IMR-90 (cell line): ENCODE results near the gene CDK6. TPM values are rescaled to one million over a fixed set of nuclear protein-coding genes. Genes with fewer than 3 reads are reported as not detected.
A peak's percentile ranks its signal among the peaks of the same experiment; 100 is the strongest.

ENCODE experiments used
- ATAC-seq: fragments of 200-7000 bp; cut with Tn5 transposase; 2 replicates; pipeline ENCODE4 v1.9.1; 2020; ENCODE audit warnings: low read depth, mild to moderate bottlenecking, moderate library complexity
- BruUV-seq: library from RNA; stranded (reverse); fragments of 400-500 nt; replicated peaks from 2 replicates; lab custom pipeline; 2021; lab: Mats Ljungman, UMichigan
- CTCF ChIA-PET: fragments of 300-600 bp; formaldehyde crosslinking; extraction: SDS; loops from one replicate; lab custom pipeline; 2021; ENCODE audit warnings: antibody characterized with exemption; lab: Yijun Ruan, JAX
- POLR2A ChIA-PET: fragments of 300-600 bp; sonication (Branson Sonifier 250); formaldehyde crosslinking; loops from one replicate; lab custom pipeline; 2022; ENCODE audit warnings: antibody characterized with exemption; ENCODE audit not compliant: unreplicated experiment; lab: Charles Lee
- DNase-seq: peaks from one replicate; pipeline ENCODE4 v3.0.0; 2013
- H2AFZ ChIP-seq: replicated peaks from 2 replicates; pipeline ENCODE3; 2013; ENCODE audit warnings: low read length, mild to moderate bottlenecking; ENCODE audit not compliant: poor library complexity
- H2AK5ac ChIP-seq: 2 replicates; pipeline ENCODE4 v1.6.1; 2013; ENCODE audit warnings: low read depth, low read length, inconsistent platforms
- H2AK9ac ChIP-seq: replicated peaks from 2 replicates; pipeline ENCODE3; 2013; ENCODE audit warnings: mild to moderate bottlenecking, low read depth, low read length, moderate library complexity; ENCODE audit not compliant: poor library complexity
- H2BK120ac ChIP-seq: 2 replicates; pipeline ENCODE4 v1.6.1; 2013; ENCODE audit warnings: low read depth, low read length, inconsistent platforms
- H2BK15ac ChIP-seq: 3 replicates; pipeline ENCODE4 v1.6.1; 2013; ENCODE audit warnings: low read depth, low read length, inconsistent platforms
- H2BK20ac ChIP-seq: 2 replicates; pipeline ENCODE4 v1.6.1; 2013; ENCODE audit warnings: low read depth, mild to moderate bottlenecking, inconsistent platforms, low read length, moderate library complexity
- H2BK5ac ChIP-seq: 2 replicates; pipeline ENCODE4 v1.6.1; 2013; ENCODE audit warnings: mild to moderate bottlenecking, low read depth, low read length, inconsistent platforms; ENCODE audit not compliant: poor library complexity, severe bottlenecking
- H3K14ac ChIP-seq: replicated peaks from 2 replicates; pipeline ENCODE4 v1.6.1; 2013; ENCODE audit warnings: low read depth, low read length, inconsistent platforms
- H3K18ac ChIP-seq: 2 replicates; pipeline ENCODE4 v1.6.1; 2013; ENCODE audit warnings: low read depth, low read length, control low read depth
- H3K23ac ChIP-seq: 2 replicates; pipeline ENCODE4 v1.6.1; 2013; ENCODE audit warnings: low read depth, low read length, inconsistent platforms
- H3K27ac ChIP-seq: 2 replicates; pipeline ENCODE4 v1.5.1; 2013; ENCODE audit warnings: mild to moderate bottlenecking, control low read depth, low read length; ENCODE audit not compliant: insufficient read depth
- H3K27me3 ChIP-seq: 2 replicates; pipeline ENCODE4 v1.6.1; 2013; ENCODE audit warnings: low read length; ENCODE audit not compliant: control insufficient read depth, insufficient read depth
- H3K36me3 ChIP-seq: 2 replicates; pipeline ENCODE4 v1.6.1; 2013; ENCODE audit warnings: low read length, mixed read lengths; ENCODE audit not compliant: control insufficient read depth, insufficient read depth
- H3K4ac ChIP-seq: 2 replicates; pipeline ENCODE4 v1.6.1; 2013; ENCODE audit warnings: low read depth, low read length, inconsistent platforms
- H3K4me1 ChIP-seq: 2 replicates; pipeline ENCODE4 v1.6.1; 2013; ENCODE audit warnings: low read length, mixed read lengths; ENCODE audit not compliant: control insufficient read depth, insufficient read depth
- H3K4me2 ChIP-seq: 2 replicates; pipeline ENCODE4 v1.6.1; 2013; ENCODE audit warnings: low read depth, mild to moderate bottlenecking, control low read depth, low read length, moderate library complexity
- H3K4me3 ChIP-seq: 2 replicates; pipeline ENCODE4 v1.5.1; 2013; ENCODE audit warnings: low read depth, mild to moderate bottlenecking, control low read depth, low read length, moderate library complexity; ENCODE audit not compliant: insufficient read depth
- H3K56ac ChIP-seq: 2 replicates; pipeline ENCODE4 v1.6.1; 2013; ENCODE audit warnings: low read length, inconsistent platforms; ENCODE audit not compliant: insufficient read depth; ENCODE audit errors: extremely low read depth
- H3K79me1 ChIP-seq, 2 experiments: 2 replicates each; pipeline ENCODE4 v1.6.1; 2013; ENCODE audit warnings: low read length in 2 of 2, inconsistent platforms in 1 of 2, low read depth in 1 of 2
- H3K9ac ChIP-seq: 2 replicates; pipeline ENCODE4 v1.6.1; 2013; ENCODE audit warnings: low read depth, low read length, control low read depth
- H3K9me1 ChIP-seq: 2 replicates; pipeline ENCODE4 v1.6.1; 2013; ENCODE audit warnings: low read length, inconsistent platforms; ENCODE audit not compliant: insufficient read depth
- H3K9me3 ChIP-seq: 2 replicates; pipeline ENCODE4 v1.6.1; 2013; ENCODE audit warnings: low read length; ENCODE audit not compliant: control insufficient read depth, insufficient read depth
- H4K20me1 ChIP-seq: 2 replicates; pipeline ENCODE4 v1.6.1; 2013; ENCODE audit warnings: low read length, inconsistent platforms; ENCODE audit not compliant: insufficient read depth
- H4K5ac ChIP-seq: 2 replicates; pipeline ENCODE4 v1.6.1; 2013; ENCODE audit warnings: mild to moderate bottlenecking, low read depth, low read length, control low read depth
- H4K8ac ChIP-seq, 2 experiments: 2 replicates each; pipeline ENCODE4 v1.6.1; 2013; ENCODE audit warnings: low read depth in 2 of 2, low read length in 2 of 2, control low read depth in 1 of 2, inconsistent platforms in 1 of 2
- H4K91ac ChIP-seq: 2 replicates; pipeline ENCODE4 v1.6.1; 2013; ENCODE audit warnings: low read depth, low read length, inconsistent platforms; ENCODE audit not compliant: insufficient read depth
- BHLHE40 ChIP-seq: fragments of 150-350 bp; IDR thresholded peaks from 2 replicates; pipeline ENCODE4 v1.6.1; 2016; ENCODE audit warnings: mild to moderate bottlenecking, low read depth, low read length
- CEBPB ChIP-seq: IDR thresholded peaks from 2 replicates; pipeline ENCODE4 v1.6.1; 2012; ENCODE audit warnings: low read depth, low read length, improper control_type of control experiment
- CHD1 ChIP-seq: IDR thresholded peaks from 2 replicates; pipeline ENCODE4 v1.6.1; 2012; ENCODE audit warnings: low read depth, low read length, improper control_type of control experiment
- CTCF ChIP-seq: conservative IDR thresholded peaks from 2 replicates; pipeline ENCODE4 v1.5.1; 2012; ENCODE audit warnings: mild to moderate bottlenecking, low read depth, low read length, improper control_type of control experiment
- FOS ChIP-seq: fragments of 150-350 bp; IDR thresholded peaks from 2 replicates; pipeline ENCODE4 v1.6.1; 2016; ENCODE audit warnings: low read depth, low read length
- MAFK ChIP-seq: IDR thresholded peaks from 2 replicates; pipeline ENCODE4 v1.6.1; 2012; ENCODE audit warnings: low read depth, low read length, improper control_type of control experiment
- MAZ ChIP-seq: IDR thresholded peaks from 2 replicates; pipeline ENCODE4 v1.6.1; 2012; ENCODE audit warnings: low read depth, mild to moderate bottlenecking, low read length, improper control_type of control experiment, moderate library complexity, borderline replicate concordance
- MXI1 ChIP-seq: IDR thresholded peaks from 2 replicates; pipeline ENCODE4 v1.6.1; 2012; ENCODE audit warnings: low read depth, mild to moderate bottlenecking, low read length, moderate library complexity, borderline replicate concordance
- NFE2L2 ChIP-seq: fragments of 150-350 bp; IDR thresholded peaks from 2 replicates; pipeline ENCODE4 v1.6.1; 2016; ENCODE audit warnings: low read depth, mild to moderate bottlenecking, low read length
- POLR2A ChIP-seq: IDR thresholded peaks from 2 replicates; pipeline ENCODE4 v1.6.1; 2012; ENCODE audit warnings: mild to moderate bottlenecking, low read depth, low read length
- RAD21 ChIP-seq: IDR thresholded peaks from 2 replicates; pipeline ENCODE4 v1.6.1; 2012; ENCODE audit warnings: low read length, improper control_type of control experiment
- RCOR1 ChIP-seq: IDR thresholded peaks from 2 replicates; pipeline ENCODE4 v1.6.1; 2012; ENCODE audit warnings: mild to moderate bottlenecking, low read length, improper control_type of control experiment; ENCODE audit not compliant: insufficient replicate concordance
- RFX5 ChIP-seq: IDR thresholded peaks from 2 replicates; pipeline ENCODE4 v1.8.0; 2012; ENCODE audit warnings: low read depth, mild to moderate bottlenecking, low read length, moderate library complexity
- SMC3 ChIP-seq: fragments of 150-350 bp; IDR thresholded peaks from 2 replicates; pipeline ENCODE4 v1.6.1; 2016; ENCODE audit warnings: low read depth, mild to moderate bottlenecking, antibody characterized with exemption, low read length, moderate library complexity
- USF2 ChIP-seq: fragments of 150-350 bp; IDR thresholded peaks from 2 replicates; pipeline ENCODE4 v1.6.1; 2017; ENCODE audit warnings: mild to moderate bottlenecking, antibody characterized with exemption, low read length, low read depth
- whole genome bisulfite sequencing, 2 experiments: methylation state at CpG; one replicate each; pipeline versions ENCODE4 v1.1.5 to v1.1.7; 2013; ENCODE audit warnings: missing lambda C conversion rate in 2 of 2; ENCODE audit not compliant: insufficient read length in 1 of 2; ENCODE audit errors: extremely low coverage in 2 of 2; 5-methylcytosine and 5-hydroxymethylcytosine counted together
- dilution Hi-C: fragments of 300-500 bp; cut with HindIII; formaldehyde crosslinking; loops from one replicate; pipeline ENCODE4 v1.14.3; 2018; ENCODE audit warnings: low sequenced_read_pairs; ENCODE audit not compliant: unreplicated experiment
- in situ Hi-C: fragments of 300-500 bp; cut with MboI; formaldehyde crosslinking; loops from 3 replicates; pipeline ENCODE4 v1.14.3; 2019; ENCODE audit warnings: low sequenced_read_pairs, inconsistent platforms, mixed read lengths
- intact Hi-C: fragments of 100-400 bp; cut with micrococcal nuclease; formaldehyde crosslinking; loops from 2 replicates; pipeline ENCODE4 v1.10.0; 2022
- polyA plus RNA-seq, 3 experiments: library from polyadenylated mRNA; depleted of rRNA; stranded (reverse); fragments of >200 nt; gene quantifications; 2 replicates each; pipeline ENCODE4 v1.2.3, GENCODE V29; 2012; ENCODE audit warnings: low replicate concordance in 1 of 3
- total RNA-seq: library from RNA; depleted of rRNA; stranded (reverse); fragments of >200 nt; gene quantifications from 2 replicates; pipeline ENCODE4 v1.2.3, GENCODE V29; 2012
- TF ChIP-seq, protein P1 (sequence below): fragments of 150-350 bp; IDR thresholded peaks from 2 replicates; pipeline ENCODE4 v1.6.1; 2016; ENCODE audit warnings: low read depth, mild to moderate bottlenecking, low read length, moderate library complexity, borderline replicate concordance

The CDK6 gene
- total and polyA plus RNA-seq, 2 of the 4 experiments (the other 2 are of a cell fraction), result 21.5 to 195 TPM

GRCh38 chr7:92794831-92795230, 41.5 kb downstream of the CDK6 start:
- TF ChIP-seq RAD21 (no peak), CHD1 (no peak), FOS (no peak), SMC3 (no peak), MAFK (no peak), RCOR1 (no peak), CEBPB (no peak), POLR2A (no peak), USF2 (no peak), MAZ (no peak), NFE2L2 (no peak), CTCF (no peak), BHLHE40 (no peak), RFX5 (no peak), MXI1 (no peak)
- TF ChIP-seq, protein P1, sequence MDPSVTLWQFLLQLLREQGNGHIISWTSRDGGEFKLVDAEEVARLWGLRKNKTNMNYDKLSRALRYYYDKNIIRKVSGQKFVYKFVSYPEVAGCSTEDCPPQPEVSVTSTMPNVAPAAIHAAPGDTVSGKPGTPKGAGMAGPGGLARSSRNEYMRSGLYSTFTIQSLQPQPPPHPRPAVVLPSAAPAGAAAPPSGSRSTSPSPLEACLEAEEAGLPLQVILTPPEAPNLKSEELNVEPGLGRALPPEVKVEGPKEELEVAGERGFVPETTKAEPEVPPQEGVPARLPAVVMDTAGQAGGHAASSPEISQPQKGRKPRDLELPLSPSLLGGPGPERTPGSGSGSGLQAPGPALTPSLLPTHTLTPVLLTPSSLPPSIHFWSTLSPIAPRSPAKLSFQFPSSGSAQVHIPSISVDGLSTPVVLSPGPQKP, result no peak
- no peak overlapping the region for H3K27ac ChIP-seq
- H3K27me3 ChIP-seq, result no peaks in the 10 kb centered on the region
- 0 out of 2 replicates have a peak, but pooled peaks cover 3% of the 10 kb centered on the region for H3K36me3 ChIP-seq
- H4K20me1 ChIP-seq, result peaks cover 74% of the 10 kb centered on the region
- H4K8ac ChIP-seq, result no peak overlapping the region
- peak overlapping the region; percentile 65 for H2BK5ac ChIP-seq
- H2AK5ac ChIP-seq, result no peak overlapping the region
- in situ Hi-C loops, result no loop called here
- ChIA-PET POLR2A (no interaction called here), CTCF (no interaction called here)
- intact Hi-C loops, result no loop called here
- no peak overlapping the region for H2AFZ ChIP-seq
- dilution Hi-C loops, result no loop called here
- no peak overlapping the region for H3K4me3 ChIP-seq
- no peak overlapping the region for H3K9ac ChIP-seq
- H2AK9ac ChIP-seq, result no peak overlapping the region
- no peak overlapping the region for H2BK120ac ChIP-seq
- H3K23ac ChIP-seq, result peak overlapping the region; percentile 14; the same call in 1 of the 2 replicates
- no peak overlapping the region for H3K18ac ChIP-seq
- BruUV-seq, result no TSS peak
- no peak overlapping the region for H3K4ac ChIP-seq
- peaks cover 24% of the 10 kb centered on the region for H3K9me1 ChIP-seq
- ATAC-seq (no peak), DNase-seq (no peak)
- no peak overlapping the region; the same call in 1 of the 2 replicates for H3K4me2 ChIP-seq
- no peaks in the 10 kb centered on the region for H3K9me3 ChIP-seq
- H4K5ac ChIP-seq, result no peak overlapping the region
- H3K56ac ChIP-seq, result no peak overlapping the region
- peaks cover 31% of the 10 kb centered on the region for H3K4me1 ChIP-seq
- no peak overlapping the region for H2BK20ac ChIP-seq
- H3K14ac ChIP-seq, result peak overlapping the region; percentile 34; the same call in 1 of the 2 replicates
- H2BK15ac ChIP-seq, result no peak overlapping the region
- peaks cover 18 to 69% of the 10 kb centered on the region in 2 experiments for H3K79me1 ChIP-seq
- H4K91ac ChIP-seq, result no peak overlapping the region
- 20% methylated on average over 1 of the region's 2 CpGs; no CpG with 5 or more reads in 1 of the 2 experiments for WGBS, 2 experiments
